HL-60 (cell line): ENCODE data around the gene EPN1.

Source experiments
- DNase-seq, 2 experiments: peaks; one replicate each; pipeline ENCODE4 v3.0.0-alpha.2; 2010 to 2020; ENCODE audit warnings: low read depth in 1 of 2, low spot score in 1 of 2
- H3K27ac ChIP-seq: fragments of 250-450 bp; sonication (Bioruptor Pico); replicated peaks from 2 replicates; pipeline ENCODE4 v1.5.1; 2020; ENCODE audit warnings: mild to moderate bottlenecking, moderate library complexity
- H3K27me3 ChIP-seq: fragments of 250-450 bp; sonication (Bioruptor Pico); 2 replicates; pipeline ENCODE4 v1.5.1; 2021; ENCODE audit warnings: mild to moderate bottlenecking, moderate library complexity; ENCODE audit not compliant: insufficient read depth, poor library complexity, severe bottlenecking
- H3K4me3 ChIP-seq: replicated peaks from 2 replicates; pipeline ENCODE4 v1.5.1; 2011; ENCODE audit warnings: mild to moderate bottlenecking, control low read depth, low read length; ENCODE audit not compliant: insufficient read depth
- CTCF ChIP-seq: IDR thresholded peaks from one replicate; pipeline ENCODE4 v1.5.1; 2011; ENCODE audit warnings: low read length, control low read depth, inconsistent platforms; ENCODE audit not compliant: insufficient read depth
- GABPA ChIP-seq: IDR thresholded peaks from 2 replicates; pipeline ENCODE4 v1.6.1; 2012; ENCODE audit warnings: low read depth
- POLR2AphosphoS5 ChIP-seq: IDR thresholded peaks from 2 replicates; pipeline ENCODE4 v1.6.1; 2012; ENCODE audit warnings: low read depth
- REST ChIP-seq: IDR thresholded peaks from 2 replicates; pipeline ENCODE4 v1.6.1; 2012; ENCODE audit warnings: low read depth; ENCODE audit not compliant: insufficient replicate concordance
- SPI1 ChIP-seq: IDR thresholded peaks from 2 replicates; pipeline ENCODE4 v1.6.1; 2012; ENCODE audit warnings: low read depth, mild to moderate bottlenecking, borderline replicate concordance

Gene EPN1

DNA sequence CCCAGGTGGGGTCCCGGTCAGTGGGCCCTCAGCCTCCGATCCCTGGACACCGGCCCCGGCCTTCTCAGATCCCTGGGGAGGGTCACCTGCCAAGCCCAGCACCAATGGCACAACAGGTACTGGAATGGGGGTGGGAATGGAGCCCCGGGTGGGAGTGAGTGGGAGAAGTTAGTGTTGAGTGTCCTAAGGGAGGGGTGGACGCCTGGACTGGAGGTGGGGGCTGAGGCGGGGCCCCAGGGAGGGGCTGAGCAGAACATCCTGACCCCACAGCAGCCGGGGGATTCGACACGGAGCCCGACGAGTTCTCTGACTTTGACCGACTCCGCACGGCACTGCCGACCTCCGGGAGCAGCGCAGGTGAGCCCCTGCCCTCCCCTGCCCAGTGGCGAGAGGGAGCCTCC is 17.7 kb downstream of the EPN1 start:
- no peak overlapping the region for H3K27ac ChIP-seq
- TF ChIP-seq POLR2AphosphoS5 (no peak), CTCF (no peak), REST (no peak), GABPA (no peak), SPI1 (no peak)
- no peak overlapping the region for H3K4me3 ChIP-seq

GRCh38 chr19:55693336-55693974 is 18.4 kb downstream of the EPN1 start:
- Histone ChIP-seq H3K27me3 (no peaks in the 10 kb centered on the region), H3K27ac (no peak overlapping the region), H3K4me3 (no peak overlapping the region)
- TF ChIP-seq CTCF (no peak), POLR2AphosphoS5 (no peak), REST (no peak)
- DNase-seq = no peak

More for the DNA sequence above, 17.7 kb downstream of the EPN1 start:
- H3K27me3 ChIP-seq = no peaks in the 10 kb centered on the region
- no peak for DNase-seq

DNA sequence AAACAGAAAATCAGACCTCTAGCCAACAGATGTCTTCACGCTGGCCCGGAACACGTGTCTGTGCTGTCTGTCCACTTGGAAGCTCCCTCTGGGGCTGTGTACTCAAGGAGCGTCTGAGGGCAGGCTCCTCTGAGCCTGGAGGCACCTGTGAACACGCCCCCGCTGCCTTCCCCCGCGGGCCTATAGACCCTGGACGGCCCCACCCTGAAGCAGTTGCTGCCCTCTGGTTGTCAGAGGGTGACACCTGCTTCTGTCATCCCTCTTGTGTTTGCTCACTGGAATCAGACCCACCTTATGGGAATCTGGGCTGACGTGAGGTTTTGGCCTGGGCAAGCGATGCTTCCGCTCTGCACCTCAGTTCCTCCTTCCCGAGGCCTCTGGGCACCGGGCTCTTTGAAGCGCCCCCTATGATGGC is 19.2 kb downstream of the EPN1 start:
- no peak for DNase-seq
- Histone ChIP-seq H3K27me3 (no peaks in the 10 kb centered on the region), H3K27ac (no peak overlapping the region), H3K4me3 (no peak overlapping the region)
- TF ChIP-seq CTCF = no peak
